ENCODE data around the gene TP53INP2.

DNA sequence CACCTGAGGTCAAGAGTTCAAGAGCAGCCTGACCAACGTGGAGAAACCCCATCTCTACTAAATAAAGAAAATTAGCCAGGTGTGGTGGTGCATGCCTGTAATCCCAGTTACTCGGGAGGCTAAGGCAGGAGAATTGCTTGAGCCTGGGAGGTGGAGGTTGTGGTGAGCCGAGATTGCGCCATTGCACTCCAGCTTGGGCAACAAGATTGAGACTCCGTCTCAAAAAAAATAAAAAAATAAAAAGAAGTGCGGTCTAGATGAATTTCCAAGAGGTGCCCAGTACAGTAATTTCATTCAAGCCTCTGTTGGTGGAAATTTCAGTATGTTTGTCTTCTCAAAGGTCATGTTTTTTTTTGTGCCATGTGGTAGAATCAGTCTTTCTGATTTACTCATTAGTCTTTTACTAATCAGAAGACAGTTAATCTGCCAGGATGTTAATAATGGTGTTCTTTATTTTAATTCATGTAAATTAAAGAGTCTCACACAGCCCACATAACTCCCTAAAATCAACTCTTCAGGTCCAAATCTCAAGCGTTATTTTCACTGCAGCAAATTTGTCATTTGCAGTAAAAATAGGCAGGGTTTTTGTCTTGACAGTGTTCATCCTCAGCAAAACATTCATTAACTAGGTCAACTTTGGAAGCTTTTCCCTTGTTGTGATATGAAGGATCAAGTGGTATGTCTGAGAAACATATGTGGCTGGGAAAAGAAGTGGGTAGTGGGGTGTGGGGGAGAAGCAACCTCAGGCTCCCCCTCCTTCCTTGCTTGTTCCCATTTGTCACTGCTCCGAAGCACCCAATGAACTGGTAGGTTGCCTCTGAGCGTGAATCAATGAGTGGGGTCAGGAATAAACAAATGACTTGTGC is 13.3 kb downstream of the TP53INP2 start:
- TF ChIP-seq, protein P1, sequence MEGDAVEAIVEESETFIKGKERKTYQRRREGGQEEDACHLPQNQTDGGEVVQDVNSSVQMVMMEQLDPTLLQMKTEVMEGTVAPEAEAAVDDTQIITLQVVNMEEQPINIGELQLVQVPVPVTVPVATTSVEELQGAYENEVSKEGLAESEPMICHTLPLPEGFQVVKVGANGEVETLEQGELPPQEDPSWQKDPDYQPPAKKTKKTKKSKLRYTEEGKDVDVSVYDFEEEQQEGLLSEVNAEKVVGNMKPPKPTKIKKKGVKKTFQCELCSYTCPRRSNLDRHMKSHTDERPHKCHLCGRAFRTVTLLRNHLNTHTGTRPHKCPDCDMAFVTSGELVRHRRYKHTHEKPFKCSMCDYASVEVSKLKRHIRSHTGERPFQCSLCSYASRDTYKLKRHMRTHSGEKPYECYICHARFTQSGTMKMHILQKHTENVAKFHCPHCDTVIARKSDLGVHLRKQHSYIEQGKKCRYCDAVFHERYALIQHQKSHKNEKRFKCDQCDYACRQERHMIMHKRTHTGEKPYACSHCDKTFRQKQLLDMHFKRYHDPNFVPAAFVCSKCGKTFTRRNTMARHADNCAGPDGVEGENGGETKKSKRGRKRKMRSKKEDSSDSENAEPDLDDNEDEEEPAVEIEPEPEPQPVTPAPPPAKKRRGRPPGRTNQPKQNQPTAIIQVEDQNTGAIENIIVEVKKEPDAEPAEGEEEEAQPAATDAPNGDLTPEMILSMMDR (IDR thresholded peaks at IDR 0.05; ENCODE audit: poor library complexity), result no peak
- no peak for TF ChIP-seq EZH2phosphoT487 (IDR thresholded peaks at IDR 0.05; ENCODE audit: low read depth, severe bottlenecking, unreplicated experiment)

All from hepatocyte (in vitro differentiated cells).